GM12878 (cell line): ENCODE measurements around the gene SOX10. TPM values are rescaled to one million over a fixed set of nuclear protein-coding genes. Genes with fewer than 3 reads are reported as not detected.
A peak's percentile ranks its signal among the peaks of the same experiment; 100 is the strongest.

Experiments
- ATAC-seq: fragments of 200-7000 bp; cut with Tn5 transposase; 3 replicates; pipeline ENCODE4 v1.9.1; 2020; ENCODE audit warnings: mild to moderate bottlenecking, moderate library complexity
- BruUV-seq: library from RNA; stranded (reverse); fragments of 400-500 nt; replicated peaks from 2 replicates; lab custom pipeline; 2021; lab: Mats Ljungman, UMichigan
- CTCF ChIA-PET: fragments of 300-600 bp; sonication (Branson Sonifier 250); formaldehyde crosslinking; extraction: SDS; loops from one replicate; lab custom pipeline; 2021; ENCODE audit warnings: inconsistent platforms; lab: Yijun Ruan, JAX
- POLR2A ChIA-PET: fragments of 350-600 bp; formaldehyde crosslinking; extraction: SDS; loops from one replicate; lab custom pipeline; 2021; ENCODE audit warnings: inconsistent platforms; lab: Charles Lee
- RAD21 ChIA-PET: fragments of 300-600 bp; sonication (Branson Sonifier 250); formaldehyde crosslinking; loops from one replicate; lab custom pipeline; 2023; ENCODE audit warnings: antibody characterized with exemption; ENCODE audit not compliant: unreplicated experiment; lab: Charles Lee
- SMC1A ChIA-PET: fragments of 300-600 bp; sonication (Branson Sonifier 250); formaldehyde crosslinking; loops from one replicate; lab custom pipeline; 2023; ENCODE audit not compliant: unreplicated experiment, uncharacterized antibody; lab: Charles Lee
- DNase-seq: peaks from one replicate; pipeline ENCODE4 v3.0.0-alpha.2; 2011; ENCODE audit warnings: low read depth, low spot score
- FAIRE-seq: peaks from 3 replicates; lab custom pipeline; 2011; peaks lifted over from hg19 to GRCh38; lab: Jason Lieb, UNC
- H2AFZ ChIP-seq: 2 replicates; pipeline ENCODE4 v1.6.0; 2011; ENCODE audit warnings: low read depth, low read length, control low read depth; ENCODE audit not compliant: control insufficient read depth
- H3K27ac ChIP-seq: 2 replicates; pipeline ENCODE4 v1.5.1; 2011; ENCODE audit warnings: control low read depth; ENCODE audit not compliant: control insufficient read depth, insufficient read depth
- H3K27me3 ChIP-seq, 2 experiments: replicated peaks in 1 of 2; 2 replicates each; pipeline versions ENCODE4 v1.6.0 to v1.6.1; 2011; ENCODE audit warnings: low read length in 1 of 2; ENCODE audit not compliant: control insufficient read depth in 2 of 2, insufficient read depth in 2 of 2
- H3K36me3 ChIP-seq, 2 experiments: 2 replicates each; pipeline ENCODE4 v1.5.1; 2011; ENCODE audit warnings: low read length in 1 of 2; ENCODE audit not compliant: control insufficient read depth in 2 of 2, insufficient read depth in 2 of 2
- H3K4me1 ChIP-seq: 2 replicates; pipeline ENCODE4 v1.6.1; 2011; ENCODE audit warnings: mild to moderate bottlenecking, low read length, moderate library complexity, mixed read lengths; ENCODE audit not compliant: control insufficient read depth, insufficient read depth
- H3K4me2 ChIP-seq: 2 replicates; pipeline ENCODE4 v1.6.0; 2011; ENCODE audit warnings: control low read depth; ENCODE audit not compliant: control insufficient read depth, insufficient read depth
- H3K4me3 ChIP-seq: fragments of 200-600 bp; sonication (generic); 2 replicates; pipeline ENCODE4 v1.5.1; 2016
- H3K79me2 ChIP-seq: 2 replicates; pipeline ENCODE4 v1.6.0; 2011; ENCODE audit warnings: low read length; ENCODE audit not compliant: control insufficient read depth, insufficient read depth
- H3K9ac ChIP-seq: 2 replicates; pipeline ENCODE4 v1.8.0; 2011; ENCODE audit warnings: low read length, control low read depth, mixed read lengths; ENCODE audit not compliant: control insufficient read depth, insufficient read depth
- H3K9me3 ChIP-seq: replicated peaks from 3 replicates; pipeline ENCODE4 v1.5.1; 2011; ENCODE audit warnings: mild to moderate bottlenecking, low read length; ENCODE audit not compliant: control insufficient read depth, insufficient read depth
- H4K20me1 ChIP-seq: 2 replicates; pipeline ENCODE4 v1.6.0; 2011; ENCODE audit not compliant: control insufficient read depth, insufficient read depth
- BCL3 ChIP-seq: IDR thresholded peaks from 2 replicates; pipeline ENCODE4 v1.6.1; 2011; ENCODE audit warnings: borderline replicate concordance, low read depth, mild to moderate bottlenecking, moderate library complexity, low read length; ENCODE audit not compliant: insufficient read depth, poor library complexity, severe bottlenecking
- BCLAF1 ChIP-seq: fragments of 450-650 bp; IDR thresholded peaks from 2 replicates; pipeline ENCODE4 v1.6.1; 2017; ENCODE audit warnings: antibody characterized with exemption, mild to moderate bottlenecking, moderate library complexity
- CREB1 ChIP-seq: IDR thresholded peaks from 2 replicates; pipeline ENCODE4 v1.6.1; 2012; ENCODE audit warnings: low read depth, mild to moderate bottlenecking, inconsistent platforms
- E2F4 ChIP-seq: IDR thresholded peaks from 2 replicates; pipeline ENCODE4 v1.6.1; 2012; ENCODE audit warnings: low read depth, low read length, improper control_type of control experiment
- FOXM1 ChIP-seq: IDR thresholded peaks from 2 replicates; pipeline ENCODE4 v1.6.1; 2012; ENCODE audit warnings: low read depth, mild to moderate bottlenecking, inconsistent platforms, low read length, moderate library complexity
- JUND ChIP-seq: IDR thresholded peaks from 2 replicates; pipeline ENCODE4 v1.6.1; 2012; ENCODE audit warnings: low read depth, mild to moderate bottlenecking, low read length, improper control_type of control experiment, moderate library complexity
- MEF2A ChIP-seq: IDR thresholded peaks from 2 replicates; pipeline ENCODE4 v1.6.1; 2011; ENCODE audit warnings: low read depth, mild to moderate bottlenecking, low read length, moderate library complexity; ENCODE audit not compliant: insufficient read depth
- NKRF ChIP-seq: fragments of 450-650 bp; conservative IDR thresholded peaks from 2 replicates; pipeline ENCODE4 v1.6.1; 2017; ENCODE audit warnings: mild to moderate bottlenecking, moderate library complexity
- PKNOX1 ChIP-seq: fragments of 450-650 bp; IDR thresholded peaks from 2 replicates; pipeline ENCODE4 v1.6.1; 2016; ENCODE audit warnings: mild to moderate bottlenecking
- POLR2AphosphoS2 ChIP-seq: IDR thresholded peaks from 2 replicates; pipeline ENCODE4 v1.6.1; 2011; ENCODE audit warnings: low read depth, mild to moderate bottlenecking, low read length, improper control_type of control experiment, moderate library complexity
- SUPT20H ChIP-seq: IDR thresholded peaks from 2 replicates; pipeline ENCODE4 v1.6.1; 2011; ENCODE audit warnings: low read depth, mild to moderate bottlenecking, low read length, moderate library complexity, borderline replicate concordance; ENCODE audit not compliant: control insufficient read depth
- TCF12 ChIP-seq: IDR thresholded peaks from 2 replicates; pipeline ENCODE4 v1.6.1; 2011; ENCODE audit warnings: low read depth, mild to moderate bottlenecking, low read length
- USF2 ChIP-seq: IDR thresholded peaks from 2 replicates; pipeline ENCODE4 v1.6.1; 2011; ENCODE audit warnings: low read depth, low read length, improper control_type of control experiment, borderline replicate concordance
- YBX1 ChIP-seq: fragments of 450-650 bp; IDR thresholded peaks from 2 replicates; pipeline ENCODE4 v1.6.1; 2016; ENCODE audit warnings: antibody characterized with exemption
- ZNF274 ChIP-seq: IDR thresholded peaks from one replicate; pipeline ENCODE4 v1.8.0; 2011; ENCODE audit not compliant: insufficient read length, insufficient read depth
- WGBS: methylation state at CpG from one replicate; pipeline ENCODE4 v1.1.6; 2016; ENCODE audit warnings: low lambda C conversion rate; ENCODE audit not compliant: insufficient replicate concordance, insufficient coverage; ENCODE audit errors: missing lambda C conversion rate; 5-methylcytosine and 5-hydroxymethylcytosine counted together
- in situ Hi-C: fragments of 300-500 bp; cut with MboI; formaldehyde crosslinking; loops from 9 replicates; pipeline ENCODE4 v1.14.3; 2018; ENCODE audit warnings: mixed read lengths
- intact Hi-C: fragments of 100-400 bp; cut with micrococcal nuclease; formaldehyde crosslinking; loops from one replicate; pipeline ENCODE4 v1.14.2; 2022; ENCODE audit not compliant: unreplicated experiment
- polyA plus RNA-seq, 11 experiments: library from polyadenylated mRNA; depleted of rRNA in 4 of 11; unstranded in 6 of 11; stranded (reverse) in 5 of 11; fragments of >200 nt; fragmentation: Nextera tagmentation in 4 of 11; fragmentation: Illumina TruSeq in 1 of 11; extraction: Ambion mirVana in 4 of 11; extraction: Trizol in 1 of 11; gene quantifications; 1 replicate in 1 of 11; 2 replicates in 10 of 11; pipeline versions ENCODE4 v1.2.1 to v1.2.3, GENCODE V29; 2011 to 2016; ENCODE audit warnings: inconsistent platforms in 2 of 11, missing spikeins in 2 of 11, low read depth in 1 of 11
- total RNA-seq, 4 experiments: library from RNA; depleted of rRNA in 3 of 4; stranded (reverse); fragments of >200 nt in 3 of 4; fragmentation: Illumina TruSeq in 1 of 4; extraction: Trizol in 1 of 4; gene quantifications; 2 replicates each; pipeline versions ENCODE4 v1.2.1 to v1.2.3, GENCODE V29; 2013 to 2021

The SOX10 gene
- total and polyA plus RNA-seq, 10 of the 15 experiments (the other 5 are each of a cell fraction or from before 2014, with no cell fraction given): 0.05 TPM; not detected in 9

GRCh38 chr22:37957232-37957631, 27.1 kb downstream of the SOX10 start:
- SMC1A ChIA-PET: no interaction called here
- FAIRE-seq (no peak), ATAC-seq (no peak), DNase-seq (no peak)
- 0 out of 4 replicates have a peak, but pooled peaks cover 0 to 1% of the 10 kb centered on the region in 2 experiments for H3K27me3 ChIP-seq
- H3K36me3 ChIP-seq: peaks cover 9 to 27% of the 10 kb centered on the region in 2 experiments
- H3K79me2 ChIP-seq: peaks cover 15% of the 10 kb centered on the region
- no peaks in the 10 kb centered on the region for H3K9me3 ChIP-seq
- BruUV-seq: TSS peak; percentile 25
- H3K4me3 ChIP-seq: no peak overlapping the region
- no peak overlapping the region for H3K9ac ChIP-seq
- H3K4me1 ChIP-seq: peaks cover 4% of the 10 kb centered on the region; the same call in 1 of the 2 replicates
- no peak overlapping the region for H3K4me2 ChIP-seq
- RAD21 ChIA-PET: no interaction called here
- WGBS: 85% methylated on average over 4 of the region's 4 CpGs
- POLR2A ChIA-PET: no interaction called here
- CTCF ChIA-PET: no interaction called here
- in situ Hi-C loops (no loop called here), intact Hi-C loops (no loop called here)
- H3K27ac ChIP-seq: no peak overlapping the region
- H2AFZ ChIP-seq: no peak overlapping the region
- H4K20me1 ChIP-seq: no peaks in the 10 kb centered on the region
- no peak for TF ChIP-seq TCF12
- no peak for TF ChIP-seq POLR2AphosphoS2
- TF ChIP-seq BCLAF1: no peak
- TF ChIP-seq E2F4: no peak
- TF ChIP-seq BCL3: no peak
- TF ChIP-seq USF2: no peak
- TF ChIP-seq ZNF274: no peak
- no peak for TF ChIP-seq MEF2A
- no peak for TF ChIP-seq FOXM1
- no peak for TF ChIP-seq PKNOX1
- TF ChIP-seq YBX1: no peak
- TF ChIP-seq NKRF: no peak
- no peak for TF ChIP-seq JUND
- no peak for TF ChIP-seq SUPT20H
- TF ChIP-seq CREB1: no peak
